SK-N-SH treated with all-trans-retinoic acid at 6 μM for 48 hours (cell line): Measurements from ENCODE around the gene PDE4B.

Experiments
- BACH2 ChIP-seq: fragments of 250-450 bp; sonication (Bioruptor Pico); IDR thresholded peaks from 2 replicates; pipeline ENCODE4 v1.9.0; 2021; ENCODE audit warnings: mild to moderate bottlenecking, borderline replicate concordance
- CREB5 ChIP-seq: fragments of 250-450 bp; sonication (Bioruptor Pico); IDR thresholded peaks from 2 replicates; pipeline ENCODE4 v1.5.1; 2020; ENCODE audit warnings: low read depth, mild to moderate bottlenecking, moderate library complexity
- PATZ1 ChIP-seq: fragments of 250-450 bp; sonication (Bioruptor Pico); IDR thresholded peaks from 2 replicates; pipeline ENCODE4 v1.8.0; 2020; ENCODE audit warnings: mild to moderate bottlenecking, moderate library complexity, borderline replicate concordance
- SNAI2 ChIP-seq: fragments of 250-450 bp; sonication (Bioruptor Pico); IDR thresholded peaks from 2 replicates; pipeline ENCODE4 v1.5.0; 2020; ENCODE audit warnings: mild to moderate bottlenecking, moderate library complexity
- TCF4 ChIP-seq: fragments of 250-450 bp; sonication (Bioruptor Pico); IDR thresholded peaks from 2 replicates; pipeline ENCODE4 v1.8.0; 2021; ENCODE audit warnings: mild to moderate bottlenecking, moderate library complexity, borderline replicate concordance

- no peak for TF ChIP-seq SNAI2
- no peak for TF ChIP-seq TCF4
- TF ChIP-seq BACH2 = no peak
- TF ChIP-seq PATZ1 (CRISPR knock-in tag) = no peak
- no peak for TF ChIP-seq CREB5 (CRISPR knock-in tag)
Observed at GRCh38 chr1:66278260-66279021, 485.7 kb downstream of the PDE4B start.
